Stimulated activated CD4-positive, alpha-beta T cell treated with anti-CD3 and anti-CD28 coated beads, Interleukin-12 subunit alpha, Interleukin-12 subunit beta, amount 100 ng/mL, for 24 hours (primary cell): ENCODE results near the gene SPRR3.

Experiments used
- DNase-seq, 2 experiments: peaks; one replicate each; pipeline ENCODE4 v3.0.0-alpha.2; 2020; ENCODE audit warnings: low read depth in 2 of 2

SPRR3 gene

GRCh38 chr1:153001382-153001781 lies at the start of gene SPRR3:
TSS of gene SPRR3 (plus strand) at chr1:153001749. CDS start at chr1:153003021, 1,272 bp downstream.
- no peak for DNase-seq

- no peak for DNase-seq
Observed at GRCh38 chr1:152953761-152954160, 47.8 kb upstream of the SPRR3 start.

- DNase-seq = no peak
Observed at GRCh38 chr1:152954436-152954835, 47.1 kb upstream of the SPRR3 start.

GRCh38 chr1:152957561-152957960 lies 44.0 kb upstream of the SPRR3 start:
- DNase-seq = no peak

- no peak for DNase-seq
Observed at GRCh38 chr1:152959273-152959672, 42.3 kb upstream of the SPRR3 start.

GRCh38 chr1:152959801-152960451 lies 41.6 kb upstream of the SPRR3 start:
- no peak for DNase-seq

GRCh38 chr1:152960452-152961044 lies 41.0 kb upstream of the SPRR3 start:
- no peak for DNase-seq

- DNase-seq = no peak
Observed at GRCh38 chr1:152961226-152961891, 40.2 kb upstream of the SPRR3 start.

GRCh38 chr1:152962876-152963415 lies 38.6 kb upstream of the SPRR3 start:
- no peak for DNase-seq

- DNase-seq = no peak
Observed at GRCh38 chr1:152964536-152964935, 37.0 kb upstream of the SPRR3 start.

- no peak for DNase-seq
Observed at GRCh38 chr1:152965853-152966252, 35.7 kb upstream of the SPRR3 start.

GRCh38 chr1:152967201-152967600 lies 34.3 kb upstream of the SPRR3 start:
- no peak for DNase-seq

GRCh38 chr1:152968248-152968647 lies 33.3 kb upstream of the SPRR3 start:
- no peak for DNase-seq

GRCh38 chr1:152969036-152969435 lies 32.5 kb upstream of the SPRR3 start:
- DNase-seq = no peak

- DNase-seq = no peak
Observed at GRCh38 chr1:152970495-152970894, 31.1 kb upstream of the SPRR3 start, which contains the start of gene SPRR4. TSS of gene SPRR4 (plus strand) at chr1:152970648. CDS start at chr1:152971891, 1,243 bp downstream.

GRCh38 chr1:152972196-152972886 lies 29.2 kb upstream of the SPRR3 start:
- DNase-seq = no peak

GRCh38 chr1:152976688-152977087 lies 24.9 kb upstream of the SPRR3 start:
- DNase-seq = no peak

- no peak for DNase-seq
Observed at GRCh38 chr1:152977614-152978013, 23.9 kb upstream of the SPRR3 start.

- no peak for DNase-seq
Observed at GRCh38 chr1:152980676-152981075, 20.9 kb upstream of the SPRR3 start.

- DNase-seq = no peak
Observed at GRCh38 chr1:152981146-152981871, 20.2 kb upstream of the SPRR3 start.

- DNase-seq = no peak
Observed at GRCh38 chr1:152982076-152982475, 19.5 kb upstream of the SPRR3 start.
